IMR-90 (cell line): ENCODE measurements around the gene CLCN4. TPM values are rescaled to one million over a fixed set of nuclear protein-coding genes. Genes with fewer than 3 reads are reported as not detected.

Experiments
- polyA plus RNA-seq, 3 experiments: library from polyadenylated mRNA; depleted of rRNA; stranded (reverse); fragments of >200 nt; gene quantifications; 2 replicates each; pipeline ENCODE4 v1.2.3, GENCODE V29; 2012; ENCODE audit warnings: low replicate concordance in 1 of 3
- total RNA-seq: library from RNA; depleted of rRNA; stranded (reverse); fragments of >200 nt; gene quantifications from 2 replicates; pipeline ENCODE4 v1.2.3, GENCODE V29; 2012; rRNA removed

Gene CLCN4
- total and polyA plus RNA-seq, 2 of the 4 experiments (the other 2 are of a cell fraction): 2.2 to 4.5 TPM

Other genes starting within 250 kb of the CLCN4 start
- under 0.01 TPM in 1 of 2 replicates, not detected in the other for gene CLDN34, start 189.6 kb upstream of the CLCN4 start, total RNA-seq
- 0.14 TPM in 2 replicates for gene CLDN34, start 189.6 kb upstream of the CLCN4 start, polyA plus RNA-seq (2012; rRNA removed)